CD4-positive, alpha-beta T cell treated with Interleukin-6 at 100 ng/mL for 8 hours (primary cell): ENCODE results near the gene VAV2.
"Not testable (repeated sequence)": the region's sequence is repeated elsewhere in the genome, so short reads cannot be mapped to it uniquely, and the experiment has no call there.

Experiments
- DNase-seq: peaks from one replicate; pipeline ENCODE4 v3.0.0-alpha.2; 2020; ENCODE audit warnings: mixed read lengths, low spot score

Gene VAV2

DNA sequence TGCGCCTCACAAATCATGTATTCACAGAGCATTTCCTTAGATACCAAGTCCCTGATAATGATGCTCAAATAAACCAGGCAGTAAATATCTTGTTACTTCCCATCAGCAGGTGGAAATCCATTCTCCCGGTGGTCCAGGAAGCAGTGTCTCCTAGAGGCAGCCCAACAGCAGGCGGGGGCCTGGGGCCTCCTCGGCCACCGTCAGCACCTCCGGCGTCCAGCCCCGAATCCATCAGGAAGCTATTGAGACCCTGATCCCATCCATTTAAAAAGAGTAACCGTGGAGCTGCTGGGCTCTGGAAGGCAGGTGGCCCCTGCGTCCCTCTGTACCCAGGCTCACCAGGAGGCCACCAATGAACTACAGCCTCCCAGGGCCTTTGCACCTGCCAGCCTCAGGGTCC, 54.0 kb downstream of the VAV2 start:
- no peak for DNase-seq

- no peak for DNase-seq
Observed at GRCh38 chr9:133937120-133937519, 55.0 kb downstream of the VAV2 start.

DNA sequence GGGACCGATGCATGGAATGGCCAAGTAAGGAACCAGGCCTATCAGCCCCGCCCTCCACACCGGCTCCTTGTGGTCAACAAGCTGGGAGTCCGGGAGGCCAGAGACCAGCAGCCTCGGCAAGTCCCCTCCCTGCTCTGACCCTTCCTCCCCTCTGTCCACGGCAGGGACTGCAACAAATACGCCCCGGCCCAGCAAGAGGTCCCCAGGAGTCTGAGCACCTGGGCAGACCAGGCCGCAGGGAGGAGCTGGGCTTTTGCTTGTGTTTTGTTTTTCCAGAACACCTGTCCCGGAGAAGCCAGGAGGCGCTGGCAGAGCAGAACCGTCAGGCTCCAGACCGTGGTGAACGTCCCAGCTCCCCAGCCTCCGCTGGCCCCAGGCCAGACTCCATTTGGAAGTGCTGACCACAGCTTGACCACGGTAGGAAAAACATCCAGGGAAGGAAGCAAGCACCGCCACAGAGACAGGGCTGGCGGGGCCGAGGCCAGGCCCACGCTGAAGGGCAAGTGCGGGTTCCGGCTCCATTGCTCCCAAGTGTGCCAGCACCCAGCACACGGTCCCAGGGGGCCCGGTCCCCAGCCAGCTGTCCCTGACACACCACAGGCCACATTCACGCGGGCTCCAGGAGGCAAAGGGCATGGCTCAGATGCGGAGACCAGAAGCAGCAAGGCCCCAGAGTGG, 56.7 kb downstream of the VAV2 start:
- no peak for DNase-seq

- DNase-seq = no peak
Observed at GRCh38 chr9:133934482-133935232, 57.5 kb downstream of the VAV2 start.

- no peak for DNase-seq
Observed at GRCh38 chr9:133933426-133934026, 58.6 kb downstream of the VAV2 start.

- DNase-seq = no peak
Observed at GRCh38 chr9:133932633-133933032, 59.5 kb downstream of the VAV2 start.

DNA sequence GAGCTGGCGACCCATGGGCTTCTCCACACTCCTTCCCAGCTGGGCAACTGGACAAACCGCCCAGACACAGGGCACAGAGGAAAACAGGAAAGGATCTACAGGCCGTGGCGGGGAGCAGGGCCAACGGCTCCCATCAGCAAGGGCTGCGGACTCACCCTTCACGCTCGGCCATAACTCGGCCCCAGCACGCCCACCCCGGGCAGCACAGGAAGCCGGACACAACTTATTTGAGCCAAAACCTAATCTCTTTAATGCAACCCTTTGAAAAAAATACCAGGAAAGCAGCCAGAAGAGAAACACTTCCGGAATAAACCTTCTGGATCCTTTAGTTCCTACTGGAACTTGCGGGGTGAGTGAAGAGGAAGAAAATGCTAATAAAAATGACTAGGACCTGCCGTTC, 59.9 kb downstream of the VAV2 start:
- DNase-seq = no peak

DNA sequence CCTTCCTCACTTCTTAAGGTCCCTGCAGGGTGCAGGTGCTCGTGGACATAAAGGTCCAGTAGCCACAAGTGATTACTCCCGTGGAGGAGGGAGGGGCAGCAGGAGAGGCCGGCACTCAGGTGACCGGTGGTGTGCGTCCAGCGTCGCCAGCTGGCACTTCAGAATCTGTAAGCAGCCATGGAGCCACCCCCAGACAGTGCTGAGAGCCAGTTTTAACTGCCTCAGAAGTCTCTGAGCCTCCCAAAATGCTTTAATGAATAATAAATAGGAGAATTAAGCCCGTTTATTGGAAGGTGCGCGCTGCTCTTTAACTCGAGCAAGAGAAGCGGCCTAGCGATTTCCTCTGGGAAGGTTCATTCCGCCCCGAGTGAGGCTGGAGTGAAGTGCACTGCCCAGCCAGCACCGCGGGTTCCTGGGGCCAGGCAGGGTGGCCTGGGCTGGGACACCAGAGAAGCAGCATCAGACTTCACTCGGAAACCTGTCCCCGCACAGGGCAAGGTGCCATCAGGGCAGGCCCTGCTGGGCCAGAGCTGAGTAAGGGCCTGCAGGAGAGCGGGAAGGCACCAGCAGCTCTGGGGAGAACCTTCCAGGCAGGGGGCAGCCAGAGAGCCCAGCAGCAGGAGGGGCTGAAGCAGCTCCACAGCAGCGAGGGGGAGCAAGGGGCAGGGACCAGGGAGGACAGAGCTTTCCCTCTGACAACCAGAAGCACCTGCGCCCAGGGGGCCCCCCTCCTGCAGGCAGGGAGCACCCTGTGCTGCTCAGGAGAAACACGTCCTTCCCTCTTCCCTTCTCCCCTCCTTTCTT, 61.2 kb downstream of the VAV2 start:
- DNase-seq = no peak

DNA sequence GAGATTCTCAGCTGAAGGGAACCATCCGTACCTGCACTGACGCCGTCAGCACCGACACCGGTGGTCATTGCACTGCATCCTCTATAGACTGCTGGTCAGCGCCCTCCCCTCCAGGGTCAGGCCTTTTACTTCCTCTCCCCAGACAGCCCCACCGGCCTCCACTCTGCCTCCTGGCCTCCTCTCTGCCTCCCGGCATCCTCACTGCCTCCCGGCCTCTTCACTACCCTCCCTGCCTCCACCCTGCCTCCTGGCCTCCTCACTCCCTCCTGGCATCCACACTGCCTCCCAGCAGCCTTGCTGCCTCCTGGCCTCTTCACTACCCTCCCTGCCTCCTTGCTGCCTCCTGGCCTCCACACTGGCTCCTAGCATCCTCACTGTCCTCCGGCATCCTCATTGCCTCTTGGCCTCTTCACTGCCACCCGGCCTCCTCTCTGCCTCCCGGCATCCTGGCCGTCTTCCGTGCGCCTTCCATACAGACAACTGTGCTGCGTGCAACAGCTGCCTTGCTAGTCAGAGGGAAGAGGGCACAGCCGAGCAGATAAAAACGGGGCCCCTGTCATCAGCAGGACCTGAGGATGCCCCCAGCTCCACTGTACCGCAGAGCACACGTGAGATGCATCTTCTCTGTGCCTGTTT, 62.0 kb downstream of the VAV2 start:
- no peak for DNase-seq

GRCh38 chr9:133929599-133929998, 62.5 kb downstream of the VAV2 start:
- no peak for DNase-seq

GRCh38 chr9:133928248-133928764, 63.8 kb downstream of the VAV2 start:
- no peak for DNase-seq

- DNase-seq = no peak
Observed at GRCh38 chr9:133927041-133927440, 65.1 kb downstream of the VAV2 start.

GRCh38 chr9:133926165-133926856, 65.8 kb downstream of the VAV2 start:
- DNase-seq = no peak

- no peak for DNase-seq
Observed at GRCh38 chr9:133924453-133924852, 67.7 kb downstream of the VAV2 start.

- not testable (repeated sequence) for DNase-seq
Observed at GRCh38 chr9:133923608-133924007, 68.5 kb downstream of the VAV2 start.

- DNase-seq = no peak
Observed at GRCh38 chr9:133921866-133922265, 70.3 kb downstream of the VAV2 start.

- DNase-seq = no peak
Observed at GRCh38 chr9:133920471-133920870, 71.7 kb downstream of the VAV2 start.

DNA sequence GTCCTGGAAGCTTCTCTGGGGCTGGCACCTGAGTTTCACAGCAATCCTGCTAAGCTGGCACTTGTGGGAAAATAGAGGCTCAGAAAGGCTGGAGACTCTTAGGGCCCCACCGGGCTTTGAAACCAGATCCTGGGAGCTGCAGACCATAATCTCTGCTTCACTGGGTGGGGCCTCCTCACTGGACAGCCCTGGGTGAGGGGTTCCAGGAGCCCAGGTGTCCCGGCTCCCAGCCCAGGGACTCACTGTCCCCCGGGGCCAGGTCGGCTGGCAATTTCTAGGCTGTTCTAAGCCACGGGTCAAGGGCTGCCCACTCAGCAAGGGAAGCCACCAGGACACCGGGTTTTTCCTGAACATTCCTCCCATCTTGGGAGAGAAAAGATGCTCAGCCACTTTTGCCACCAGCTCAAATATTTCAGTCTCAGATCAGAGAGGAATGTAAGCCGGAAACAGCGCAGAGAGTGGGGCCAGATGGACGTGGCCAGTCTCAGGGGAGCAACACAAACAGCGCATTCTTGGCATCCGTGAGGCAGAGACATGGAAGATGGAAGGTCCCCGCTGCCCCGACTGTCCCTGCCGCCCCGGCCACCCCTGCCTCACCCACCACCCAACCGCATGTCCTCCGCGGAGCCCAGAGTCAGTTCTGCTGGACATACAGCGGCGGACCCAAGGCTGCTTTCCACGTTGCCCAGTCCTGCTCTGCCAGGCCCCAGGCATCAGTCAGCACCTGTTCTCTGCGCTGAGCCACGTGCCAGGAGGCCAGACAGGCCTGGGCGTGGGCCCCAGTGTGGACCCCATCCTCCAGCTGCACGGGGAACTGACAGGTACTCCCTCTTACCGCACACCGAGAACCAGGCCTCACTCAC, 72.6 kb downstream of the VAV2 start:
- DNase-seq = no peak

GRCh38 chr9:133918111-133918813, 73.9 kb downstream of the VAV2 start:
- no peak for DNase-seq

DNA sequence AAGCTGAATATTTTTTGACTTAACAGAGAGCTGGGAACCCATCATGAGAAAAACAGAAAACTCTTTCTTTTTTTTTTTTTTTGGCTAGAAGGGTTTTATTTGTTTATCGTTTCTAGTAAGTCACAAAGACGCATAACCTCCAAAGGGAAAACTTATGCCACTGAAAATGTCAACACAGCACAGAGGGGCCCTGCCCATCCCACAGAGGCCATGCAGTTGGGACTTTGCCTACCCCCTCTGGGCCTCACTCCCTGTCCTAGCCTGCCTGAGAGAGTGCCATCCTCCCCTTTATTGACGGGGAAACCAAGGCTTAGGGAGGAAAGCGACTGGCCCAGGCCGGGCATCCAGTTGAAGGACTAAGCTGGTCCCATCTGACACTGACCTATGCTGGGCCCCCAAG, 74.7 kb downstream of the VAV2 start:
- no peak for DNase-seq
